GM10266 (cell line): ENCODE data around the gene PNPLA7.
"Not testable (repeated sequence)": the region's sequence is repeated elsewhere in the genome, so short reads cannot be mapped to it uniquely, and the experiment has no call there.

Source experiments
- DNase-seq: peaks from one replicate; pipeline ENCODE4 v3.0.0; 2012; ENCODE audit errors: extremely low spot score
- CTCF ChIP-seq: IDR thresholded peaks from 2 replicates; pipeline ENCODE4 v1.5.1; 2012; ENCODE audit warnings: mild to moderate bottlenecking, low read depth; ENCODE audit not compliant: control insufficient read depth, insufficient read depth; ENCODE audit errors: missing control alignments

Gene PNPLA7

DNA sequence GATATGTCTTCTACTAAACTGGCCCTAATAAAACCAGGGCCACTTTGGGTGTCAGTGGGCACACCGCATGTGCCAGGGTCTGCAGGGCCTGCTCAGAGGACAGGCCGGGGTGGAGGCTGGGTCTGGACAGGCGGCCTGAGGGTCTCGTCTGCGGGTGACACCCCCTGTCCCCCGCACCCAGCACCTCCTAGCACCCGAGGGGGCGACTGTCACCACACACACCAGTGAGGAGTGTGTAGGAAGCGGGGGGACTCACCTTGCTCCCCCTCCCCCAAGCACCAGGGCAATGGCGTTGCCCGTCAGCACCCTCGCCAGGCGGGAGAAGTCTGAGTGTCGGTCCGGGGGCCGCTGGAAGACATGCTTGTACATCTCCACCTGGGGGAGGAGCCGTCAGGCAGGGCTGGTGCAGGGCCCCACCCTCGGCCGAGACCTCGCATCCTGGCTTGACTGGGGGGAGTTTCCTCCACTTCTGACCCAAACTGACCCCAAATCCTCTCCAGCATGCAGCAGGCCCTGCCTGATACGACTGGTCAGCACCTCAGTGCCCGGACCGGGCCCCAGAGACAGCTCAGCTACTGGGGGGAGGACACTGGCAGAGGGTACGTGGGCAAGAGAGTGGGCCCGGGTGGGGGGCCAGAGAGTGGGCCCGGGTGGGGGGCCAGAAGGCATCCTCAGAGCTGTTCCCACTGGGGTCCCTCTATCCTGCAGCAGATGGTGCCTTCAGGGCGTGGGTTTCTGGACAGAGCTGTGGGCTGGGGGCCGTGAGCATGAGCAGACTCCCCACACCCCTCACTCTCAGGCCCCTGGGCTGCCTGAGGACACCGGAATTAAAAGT lies 72.2 kb downstream of the PNPLA7 start:
- TF ChIP-seq CTCF: no peak
- DNase-seq: no peak

GRCh38 chr9:137476856-137477255 lies 73.3 kb downstream of the PNPLA7 start:
- no peak for TF ChIP-seq CTCF
- DNase-seq: no peak

GRCh38 chr9:137475666-137476065 lies 74.5 kb downstream of the PNPLA7 start:
- no peak for TF ChIP-seq CTCF
- DNase-seq: no peak

GRCh38 chr9:137474271-137474670 lies 75.9 kb downstream of the PNPLA7 start:
- TF ChIP-seq CTCF: no peak
- no peak for DNase-seq

DNA sequence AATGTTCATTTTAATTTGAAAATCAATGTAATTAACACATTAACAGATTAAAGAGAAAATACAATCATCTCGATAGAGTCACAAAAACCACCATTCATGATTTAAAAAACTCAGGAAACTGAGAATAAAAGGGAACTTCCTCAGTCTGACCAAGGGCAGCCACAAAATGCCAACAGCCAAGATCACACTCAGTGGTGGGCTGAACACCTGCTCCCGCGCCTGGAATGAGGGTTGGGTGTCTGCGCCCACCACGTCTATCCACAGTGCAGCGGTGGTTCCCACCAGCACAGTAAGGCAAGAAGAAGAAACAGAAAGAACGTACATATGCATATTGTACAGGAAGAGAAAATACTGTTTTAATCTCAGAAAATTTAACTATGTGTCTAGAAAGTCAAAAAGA lies 79.4 kb downstream of the PNPLA7 start:
- TF ChIP-seq CTCF: no peak
- no peak for DNase-seq

DNA sequence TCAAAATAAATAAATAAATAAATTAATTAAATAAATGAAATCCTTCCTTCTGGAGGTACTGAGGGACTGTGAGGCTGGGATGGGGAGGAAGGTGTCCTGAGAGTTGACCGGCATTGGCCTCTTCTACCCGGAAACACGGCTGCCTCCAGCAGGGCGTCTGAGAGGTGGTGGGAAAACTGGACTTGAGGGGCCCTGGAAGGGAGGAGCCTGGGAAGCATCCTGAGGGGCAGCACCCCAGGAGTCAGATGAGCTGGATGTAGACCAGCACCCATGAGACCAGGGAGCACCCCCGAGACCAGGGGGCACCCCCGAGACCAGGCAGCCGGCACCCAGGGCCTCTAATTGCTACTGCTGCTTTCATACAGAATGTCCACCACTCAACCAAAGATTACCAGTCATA lies 82.3 kb downstream of the PNPLA7 start:
- TF ChIP-seq CTCF: no peak
- DNase-seq: no peak

GRCh38 chr9:137467161-137467581 lies 83.0 kb downstream of the PNPLA7 start:
- no peak for TF ChIP-seq CTCF
- DNase-seq: no peak

DNA sequence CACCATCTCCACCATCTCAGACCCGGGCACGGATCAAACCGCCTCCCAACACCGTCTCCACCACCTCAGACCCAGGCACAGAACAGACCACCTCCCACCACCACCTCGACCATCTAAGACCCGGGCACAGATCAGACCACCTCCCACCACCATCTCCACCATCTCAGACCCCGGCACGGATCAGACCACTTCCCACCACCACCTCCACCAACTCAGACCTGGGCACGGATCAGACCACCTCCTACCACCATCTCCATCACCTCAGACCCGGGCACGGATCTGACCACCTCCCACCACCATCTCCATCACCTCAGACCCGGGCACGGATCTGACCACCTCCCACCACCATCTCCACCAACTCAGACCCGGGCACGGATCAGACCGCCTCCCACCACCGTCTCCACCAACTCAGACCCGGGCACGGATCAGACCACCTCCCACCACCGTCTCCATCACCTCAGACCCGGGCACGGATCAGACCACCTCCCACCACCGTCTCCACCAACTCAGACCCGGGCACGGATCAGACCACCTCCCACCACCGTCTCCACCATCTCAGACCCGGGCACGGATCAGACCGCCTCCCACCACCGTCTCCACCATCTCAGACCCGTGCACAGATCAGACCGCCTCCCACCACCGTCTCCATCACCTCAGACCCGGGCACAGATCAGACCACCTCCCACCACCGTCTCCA lies 83.7 kb downstream of the PNPLA7 start:
- not testable (repeated sequence) for DNase-seq
